H1 (cell line): ENCODE measurements around the gene SF3A2. TPM values are rescaled to one million over a fixed set of nuclear protein-coding genes. Genes with fewer than 3 reads are reported as not detected.

Experiments
- BACH1 ChIP-seq: IDR thresholded peaks from 2 replicates; pipeline ENCODE4 v1.6.1; 2012; ENCODE audit warnings: low read length, improper control_type of control experiment
- CBX8 ChIP-seq: fragments of 300-800, 300-1000 bp; sonication (generic); IDR thresholded peaks from 2 replicates; pipeline ENCODE4 v1.7.1; 2016; ENCODE audit warnings: low read depth, low read length, borderline replicate concordance
- CHD7 ChIP-seq: fragments of 300-600 bp; sonication (generic); IDR thresholded peaks from 2 replicates; pipeline ENCODE4 v1.7.1; 2012; ENCODE audit warnings: low read length, moderate library complexity, mild to moderate bottlenecking, inconsistent platforms; ENCODE audit not compliant: insufficient replicate concordance
- KDM1A ChIP-seq: fragments of 200-600, 300-600 bp; sonication (generic); IDR thresholded peaks from 2 replicates; pipeline ENCODE4 v1.7.1; 2016; ENCODE audit warnings: mild to moderate bottlenecking, low read length, borderline replicate concordance
- MAX ChIP-seq: IDR thresholded peaks from 2 replicates; pipeline ENCODE4 v1.6.1; 2012; ENCODE audit warnings: inconsistent platforms
- SIN3A ChIP-seq, 2 experiments: IDR thresholded peaks in 1 of 2; conservative IDR thresholded peaks in 1 of 2; 2 replicates each; pipeline ENCODE4 v1.6.1; 2011 to 2012; ENCODE audit warnings: low read length in 2 of 2, improper control_type of control experiment in 1 of 2, low read depth in 1 of 2, mild to moderate bottlenecking in 1 of 2
- TBP ChIP-seq: IDR thresholded peaks from 2 replicates; pipeline ENCODE4 v1.6.1; 2011; ENCODE audit warnings: low read depth, low read length, improper control_type of control experiment
- polyA plus RNA-seq, 7 experiments: library from polyadenylated mRNA; depleted of rRNA in 3 of 7; stranded (reverse) in 5 of 7; unstranded in 2 of 7; fragments of >200 nt in 5 of 7; fragments of 200-250 nt in 2 of 7; gene quantifications; 1 replicate in 5 of 7; 2 replicates in 1 of 7; 4 replicates in 1 of 7; pipeline versions ENCODE4 v1.2.1 to v1.2.3, GENCODE V29; 2011 to 2013; ENCODE audit warnings: missing spikeins in 2 of 7, mixed read lengths in 2 of 7
- total RNA-seq: library from RNA; stranded (reverse); fragmentation: NEBNext Ultra II Directional; extraction: Animal tissue kit (Norgen Biotek cat#: 25700); gene quantifications from 2 replicates; pipeline ENCODE4 v1.2.1, GENCODE V29; 2021

Gene SF3A2
- total and polyA plus RNA-seq, 2 of the 8 experiments (the other 6 are each of a cell fraction or from before 2014, with no cell fraction given), result 15.3 to 146 TPM

- TF ChIP-seq SIN3A (conservative IDR thresholded peaks at IDR 0.05 in 1 of 2, IDR thresholded peaks at IDR 0.05 in 1 of 2; ENCODE audit: low read depth in 1 of 2, low read length in 2 of 2), result no peak
- no peak for TF ChIP-seq KDM1A
- no peak for TF ChIP-seq CBX8
- no peak for TF ChIP-seq MAX
- TF ChIP-seq CHD7, result no peak
- TF ChIP-seq BACH1, result no peak
- no peak for TF ChIP-seq TBP
Observed at GRCh38 chr19:2288338-2288817, 51.8 kb downstream of the SF3A2 start (continued).
